Measurements from ENCODE around the gene CHN2.
"Not testable (repeated sequence)": the region's sequence is repeated elsewhere in the genome, so short reads cannot be mapped to it uniquely, and the experiment has no call there.

Gene CHN2

GRCh38 chr7:29499932-29500331 is 305.4 kb downstream of the CHN2 start:
- Histone ChIP-seq H3K9ac (ENCODE audit: low read depth, low read length) (no peak overlapping the region), H3K27me3 (ENCODE audit: control insufficient read depth, insufficient read depth, low read length) (no peaks in the 10 kb centered on the region), H3K4me1 (ENCODE audit: control insufficient read depth, insufficient read depth, low read length) (peaks cover 20% of the 10 kb centered on the region), H3K36me3 (ENCODE audit: control insufficient read depth, insufficient read depth, low read length) (no peaks in the 10 kb centered on the region), H3K4me3 (ENCODE audit: low read depth, low read length) (no peak overlapping the region), H3K9me3 (ENCODE audit: control insufficient read depth, insufficient read depth, low read length) (no peaks in the 10 kb centered on the region)

DNA sequence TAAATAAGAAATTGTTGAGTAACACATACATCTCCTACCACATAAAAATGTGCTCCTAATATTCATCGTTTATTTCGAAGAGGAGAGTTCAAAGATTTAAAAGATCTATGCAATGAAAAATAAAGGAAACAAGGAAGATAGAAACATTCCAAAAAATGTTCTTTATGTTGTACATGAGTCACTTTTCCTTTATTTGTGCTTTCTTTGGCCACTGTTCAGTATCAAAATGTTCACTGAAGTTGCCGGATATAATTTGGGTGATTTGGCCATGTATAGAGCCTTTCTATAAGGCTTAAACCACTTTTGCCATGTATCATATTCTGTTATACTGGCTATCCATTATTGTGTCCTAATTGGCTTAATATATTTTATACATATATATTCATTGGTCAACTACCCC is 306.1 kb downstream of the CHN2 start:
- no peaks in the 10 kb centered on the region for H3K27me3 ChIP-seq (ENCODE audit: control insufficient read depth, insufficient read depth, low read length)
- peaks cover 13% of the 10 kb centered on the region for H3K4me1 ChIP-seq (ENCODE audit: control insufficient read depth, insufficient read depth, low read length)
- no peaks in the 10 kb centered on the region for H3K9me3 ChIP-seq (ENCODE audit: control insufficient read depth, insufficient read depth, low read length)
- no peak overlapping the region for H3K4me3 ChIP-seq (ENCODE audit: low read depth, low read length)
- H3K9ac ChIP-seq (ENCODE audit: low read depth, low read length): no peak overlapping the region
- H3K36me3 ChIP-seq (ENCODE audit: control insufficient read depth, insufficient read depth, low read length): no peaks in the 10 kb centered on the region

- Histone ChIP-seq H3K4me1 (ENCODE audit: control insufficient read depth, insufficient read depth, low read length) (no peaks in the 10 kb centered on the region), H3K4me3 (ENCODE audit: low read depth, low read length) (no peak overlapping the region), H3K27me3 (ENCODE audit: control insufficient read depth, insufficient read depth, low read length) (no peaks in the 10 kb centered on the region), H3K36me3 (ENCODE audit: control insufficient read depth, insufficient read depth, low read length) (no peaks in the 10 kb centered on the region), H3K9me3 (ENCODE audit: control insufficient read depth, insufficient read depth, low read length) (no peaks in the 10 kb centered on the region), H3K9ac (ENCODE audit: low read depth, low read length) (no peak overlapping the region)
Measured at GRCh38 chr7:29502133-29502532, 307.6 kb downstream of the CHN2 start.

DNA sequence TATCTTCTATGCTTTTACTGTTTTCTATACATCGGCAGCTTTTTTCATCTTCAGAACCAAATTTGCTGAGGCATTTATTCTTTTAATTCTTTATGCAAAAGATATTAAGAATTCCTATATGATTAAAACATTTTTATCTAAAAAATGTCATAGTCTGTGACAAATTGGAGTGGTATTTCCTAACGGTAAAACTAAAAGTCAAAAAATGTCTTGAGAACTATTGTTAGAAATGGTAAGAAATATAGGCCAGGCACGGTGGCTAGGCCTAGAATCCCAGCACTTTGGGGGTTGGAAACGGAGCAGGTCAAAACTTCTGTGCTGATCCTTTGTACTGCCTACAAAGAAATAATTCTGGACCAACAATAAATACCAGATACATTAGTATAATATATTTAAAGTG is 311.4 kb downstream of the CHN2 start:
- H3K4me1 ChIP-seq (ENCODE audit: control insufficient read depth, insufficient read depth, low read length): no peaks in the 10 kb centered on the region
- no peaks in the 10 kb centered on the region for H3K27me3 ChIP-seq (ENCODE audit: control insufficient read depth, insufficient read depth, low read length)
- no peaks in the 10 kb centered on the region for H3K9me3 ChIP-seq (ENCODE audit: control insufficient read depth, insufficient read depth, low read length)
- no peak overlapping the region for H3K9ac ChIP-seq (ENCODE audit: low read depth, low read length)
- H3K36me3 ChIP-seq (ENCODE audit: control insufficient read depth, insufficient read depth, low read length): no peaks in the 10 kb centered on the region
- no peak overlapping the region for H3K4me3 ChIP-seq (ENCODE audit: low read depth, low read length)

DNA sequence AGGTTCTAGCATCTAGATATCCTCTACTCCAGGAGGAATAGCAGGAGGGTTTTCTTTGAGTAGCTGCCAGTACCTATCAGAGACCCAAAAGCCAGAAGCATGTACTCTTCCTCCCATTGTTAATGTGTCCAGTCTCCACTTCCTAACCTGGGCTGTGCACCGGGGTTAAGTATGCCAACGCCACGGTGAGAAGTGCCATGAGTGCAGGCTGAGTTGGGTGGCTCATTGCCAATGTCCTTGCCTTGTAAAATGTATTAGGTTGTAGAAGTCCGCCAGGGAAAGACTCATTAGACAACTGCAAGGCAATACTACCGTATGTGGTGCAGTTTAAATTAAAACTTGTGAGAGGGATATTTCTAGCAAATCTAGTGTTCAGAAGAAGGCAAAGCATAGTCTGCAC is 314.0 kb downstream of the CHN2 start:
- no peak overlapping the region for H3K9ac ChIP-seq (ENCODE audit: low read depth, low read length)
- no peaks in the 10 kb centered on the region for H3K4me1 ChIP-seq (ENCODE audit: control insufficient read depth, insufficient read depth, low read length)
- no peak overlapping the region for H3K4me3 ChIP-seq (ENCODE audit: low read depth, low read length)
- no peaks in the 10 kb centered on the region for H3K27me3 ChIP-seq (ENCODE audit: control insufficient read depth, insufficient read depth, low read length)
- no peaks in the 10 kb centered on the region for H3K36me3 ChIP-seq (ENCODE audit: control insufficient read depth, insufficient read depth, low read length)
- H3K9me3 ChIP-seq (ENCODE audit: control insufficient read depth, insufficient read depth, low read length): no peaks in the 10 kb centered on the region

- Histone ChIP-seq H3K4me3 (ENCODE audit: low read depth, low read length) (no peak overlapping the region), H3K27me3 (ENCODE audit: control insufficient read depth, insufficient read depth, low read length) (no peaks in the 10 kb centered on the region), H3K36me3 (ENCODE audit: control insufficient read depth, insufficient read depth, low read length) (no peaks in the 10 kb centered on the region), H3K4me1 (ENCODE audit: control insufficient read depth, insufficient read depth, low read length) (no peaks in the 10 kb centered on the region), H3K9me3 (ENCODE audit: control insufficient read depth, insufficient read depth, low read length) (no peaks in the 10 kb centered on the region), H3K9ac (ENCODE audit: low read depth, low read length) (no peak overlapping the region)
Measured at GRCh38 chr7:29510028-29510427, 315.5 kb downstream of the CHN2 start.

DNA sequence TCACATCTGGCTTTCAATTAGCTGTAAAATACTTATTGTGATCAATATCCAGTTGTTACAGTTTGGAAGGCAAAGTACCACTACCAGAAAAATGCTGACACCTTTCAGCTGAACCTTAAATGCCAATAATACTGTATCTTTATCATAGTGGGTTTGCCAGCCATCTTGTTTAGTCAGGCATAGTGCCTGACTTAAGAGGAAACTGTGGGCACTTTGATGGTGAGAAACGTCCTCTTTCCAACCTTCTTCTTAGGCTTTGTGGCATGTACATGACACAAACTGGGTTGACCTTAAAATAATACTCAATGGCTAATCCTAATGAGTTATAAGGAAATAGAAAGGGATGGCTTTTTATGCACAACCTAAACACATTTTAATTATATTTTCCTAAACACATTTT is 316.8 kb downstream of the CHN2 start:
- H3K9me3 ChIP-seq (ENCODE audit: control insufficient read depth, insufficient read depth, low read length): no peaks in the 10 kb centered on the region
- H3K27me3 ChIP-seq (ENCODE audit: control insufficient read depth, insufficient read depth, low read length): no peaks in the 10 kb centered on the region
- no peaks in the 10 kb centered on the region for H3K36me3 ChIP-seq (ENCODE audit: control insufficient read depth, insufficient read depth, low read length)
- H3K4me1 ChIP-seq (ENCODE audit: control insufficient read depth, insufficient read depth, low read length): no peaks in the 10 kb centered on the region
- no peak overlapping the region for H3K9ac ChIP-seq (ENCODE audit: low read depth, low read length)
- H3K4me3 ChIP-seq (ENCODE audit: low read depth, low read length): no peak overlapping the region

DNA sequence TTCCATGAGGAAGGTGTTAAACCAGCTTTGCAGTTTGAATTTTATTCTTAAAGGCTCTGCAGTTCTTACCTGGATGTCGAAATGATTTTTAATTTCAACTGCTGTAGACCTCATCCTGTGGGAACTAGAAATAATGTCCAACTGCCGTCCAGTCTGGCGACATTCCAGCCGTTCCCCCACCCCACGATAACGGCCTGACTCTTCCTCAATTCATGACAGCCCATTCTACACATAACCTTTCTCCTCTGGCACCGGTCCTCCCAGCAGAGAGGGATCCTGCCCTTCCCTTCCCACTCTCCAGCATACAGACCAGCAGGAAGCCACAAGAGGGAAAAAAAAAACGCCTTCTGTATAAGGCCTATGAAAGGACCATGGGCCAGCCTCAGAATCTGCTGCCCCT is 317.3 kb downstream of the CHN2 start:
- no peak overlapping the region for H3K9ac ChIP-seq (ENCODE audit: low read depth, low read length)
- no peaks in the 10 kb centered on the region for H3K9me3 ChIP-seq (ENCODE audit: control insufficient read depth, insufficient read depth, low read length)
- no peaks in the 10 kb centered on the region for H3K27me3 ChIP-seq (ENCODE audit: control insufficient read depth, insufficient read depth, low read length)
- no peaks in the 10 kb centered on the region for H3K4me1 ChIP-seq (ENCODE audit: control insufficient read depth, insufficient read depth, low read length)
- no peaks in the 10 kb centered on the region for H3K36me3 ChIP-seq (ENCODE audit: control insufficient read depth, insufficient read depth, low read length)
- H3K4me3 ChIP-seq (ENCODE audit: low read depth, low read length): no peak overlapping the region

GRCh38 chr7:29516491-29516890 is 321.9 kb downstream of the CHN2 start:
- no peaks in the 10 kb centered on the region for H3K27me3 ChIP-seq (ENCODE audit: control insufficient read depth, insufficient read depth, low read length)
- H3K36me3 ChIP-seq (ENCODE audit: control insufficient read depth, insufficient read depth, low read length): no peaks in the 10 kb centered on the region
- no peak overlapping the region for H3K4me3 ChIP-seq (ENCODE audit: low read depth, low read length)
- H3K4me1 ChIP-seq (ENCODE audit: control insufficient read depth, insufficient read depth, low read length): no peaks in the 10 kb centered on the region
- no peaks in the 10 kb centered on the region for H3K9me3 ChIP-seq (ENCODE audit: control insufficient read depth, insufficient read depth, low read length)
- H3K9ac ChIP-seq (ENCODE audit: low read depth, low read length): no peak overlapping the region

DNA sequence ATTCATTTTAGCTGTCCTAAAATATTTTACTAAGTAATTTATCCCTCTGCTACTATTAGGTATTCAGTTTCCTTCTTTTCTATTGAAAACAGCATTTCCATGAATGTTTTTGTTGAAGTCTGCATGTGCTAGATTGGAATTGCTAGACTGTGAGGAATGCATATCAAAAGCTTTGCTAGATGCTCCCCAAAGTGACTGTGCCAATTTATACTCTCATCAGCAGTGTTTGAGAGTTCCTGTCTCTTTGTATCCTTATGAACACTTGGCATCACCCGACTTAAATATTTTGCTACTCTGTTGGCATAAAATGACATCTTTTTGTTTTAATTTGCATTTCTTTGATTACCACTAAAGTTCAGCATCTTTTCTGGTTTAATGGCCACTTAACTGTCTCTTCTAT is 324.0 kb downstream of the CHN2 start:
- no peak overlapping the region for H3K4me3 ChIP-seq (ENCODE audit: low read depth, low read length)
- H3K36me3 ChIP-seq (ENCODE audit: control insufficient read depth, insufficient read depth, low read length): no peaks in the 10 kb centered on the region
- no peaks in the 10 kb centered on the region for H3K9me3 ChIP-seq (ENCODE audit: control insufficient read depth, insufficient read depth, low read length)
- H3K4me1 ChIP-seq (ENCODE audit: control insufficient read depth, insufficient read depth, low read length): no peaks in the 10 kb centered on the region
- H3K27me3 ChIP-seq (ENCODE audit: control insufficient read depth, insufficient read depth, low read length): no peaks in the 10 kb centered on the region
- H3K9ac ChIP-seq (ENCODE audit: low read depth, low read length): no peak overlapping the region

DNA sequence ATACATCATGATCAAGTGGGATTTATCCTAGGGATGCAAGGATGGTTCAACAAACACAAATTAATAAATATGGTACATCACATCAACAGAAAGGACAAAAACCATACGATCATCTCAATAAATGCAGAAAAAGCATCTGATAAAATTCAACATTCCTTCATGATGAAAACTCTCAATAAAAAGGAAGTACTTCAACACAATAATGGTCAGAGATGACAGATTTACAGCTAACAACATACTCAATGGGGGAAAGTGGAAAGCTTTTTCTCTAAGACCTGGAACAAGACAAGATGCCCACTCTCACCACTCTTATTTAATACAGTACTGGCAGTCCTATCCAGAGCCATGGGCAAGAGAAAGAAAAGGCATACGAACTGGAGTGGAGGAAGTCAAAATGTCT is 329.2 kb downstream of the CHN2 start:
- Histone ChIP-seq H3K4me3 (ENCODE audit: low read depth, low read length) (no peak overlapping the region), H3K36me3 (ENCODE audit: control insufficient read depth, insufficient read depth, low read length) (no peaks in the 10 kb centered on the region), H3K9ac (ENCODE audit: low read depth, low read length) (no peak overlapping the region), H3K9me3 (ENCODE audit: control insufficient read depth, insufficient read depth, low read length) (no peaks in the 10 kb centered on the region), H3K4me1 (ENCODE audit: control insufficient read depth, insufficient read depth, low read length) (peaks cover 1% of the 10 kb centered on the region), H3K27me3 (ENCODE audit: control insufficient read depth, insufficient read depth, low read length) (no peaks in the 10 kb centered on the region)

DNA sequence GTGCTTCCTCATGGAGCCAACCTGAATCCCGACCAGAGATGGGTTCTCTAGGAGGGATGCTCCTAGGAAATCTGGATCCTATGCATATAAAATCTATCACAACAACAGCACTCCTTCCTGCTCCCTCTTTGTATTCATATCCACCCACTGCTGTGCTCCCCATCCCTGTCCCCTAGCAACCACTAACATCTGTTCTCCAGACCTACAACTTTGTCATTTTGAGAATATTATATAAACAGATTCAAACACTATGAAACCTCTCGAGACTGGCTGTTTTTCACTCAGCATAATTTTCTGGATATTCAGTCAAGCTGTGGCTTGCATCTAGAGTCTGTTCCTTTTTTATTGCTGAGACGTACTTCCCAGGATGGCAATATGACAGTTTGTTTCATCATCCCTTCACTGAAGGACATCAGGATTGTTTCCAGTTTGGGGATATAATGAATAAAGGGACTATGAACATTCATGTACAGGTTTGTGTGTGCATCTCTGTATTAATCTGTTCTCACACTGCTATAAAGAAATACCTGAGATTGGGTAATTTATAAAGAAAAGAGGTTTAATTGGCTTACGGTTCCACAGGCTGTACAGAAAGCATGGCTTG is 333.0 kb downstream of the CHN2 start:
- Histone ChIP-seq H3K36me3 (ENCODE audit: control insufficient read depth, insufficient read depth, low read length) (no peaks in the 10 kb centered on the region), H3K9ac (ENCODE audit: low read depth, low read length) (no peak overlapping the region), H3K4me1 (ENCODE audit: control insufficient read depth, insufficient read depth, low read length) (peaks cover 3% of the 10 kb centered on the region), H3K27me3 (ENCODE audit: control insufficient read depth, insufficient read depth, low read length) (no peaks in the 10 kb centered on the region), H3K9me3 (ENCODE audit: control insufficient read depth, insufficient read depth, low read length) (no peaks in the 10 kb centered on the region), H3K4me3 (ENCODE audit: low read depth, low read length) (no peak overlapping the region)

DNA sequence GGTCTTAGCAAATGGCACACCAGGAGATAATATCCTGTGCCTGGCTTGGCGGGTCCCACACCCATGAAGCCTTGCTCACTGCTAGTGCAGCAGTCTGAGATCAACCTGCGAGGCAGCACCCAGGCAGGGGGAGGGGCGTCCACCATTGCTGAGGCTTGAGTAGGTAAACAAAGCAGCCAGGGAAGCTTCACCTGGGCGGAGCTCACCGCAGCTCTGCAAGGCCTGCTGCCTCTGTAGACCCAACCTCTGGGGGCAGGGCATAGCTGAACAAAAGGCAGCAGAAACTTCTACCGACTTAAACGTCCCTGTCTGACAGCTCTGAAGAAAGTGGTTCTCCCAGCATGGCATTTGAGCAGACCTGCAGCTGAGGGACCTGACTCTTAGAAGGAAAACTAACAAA is 334.0 kb downstream of the CHN2 start:
- H3K27me3 ChIP-seq (ENCODE audit: control insufficient read depth, insufficient read depth, low read length); H3K9me3 ChIP-seq (ENCODE audit: control insufficient read depth, insufficient read depth, low read length); H3K4me3 ChIP-seq (ENCODE audit: low read depth, low read length); H3K9ac ChIP-seq (ENCODE audit: low read depth, low read length); H3K4me1 ChIP-seq (ENCODE audit: control insufficient read depth, insufficient read depth, low read length); H3K36me3 ChIP-seq (ENCODE audit: control insufficient read depth, insufficient read depth, low read length): not testable (repeated sequence)
